ENCODE data around the gene RELL2. TPM values are rescaled to one million over a fixed set of nuclear protein-coding genes. Genes with fewer than 3 reads are reported as not detected.

RELL2 gene
- total RNA-seq, 1 experiment from 2014 or later, result 9.8 TPM

- no peak overlapping the region for H2AK5ac ChIP-seq (ENCODE audit: insufficient read length, low read length)
- no peak overlapping the region for H2BK20ac ChIP-seq (ENCODE audit: low read depth, low read length, poor library complexity, severe bottlenecking)
- no CpG with 5 or more reads among the region's 6 CpGs for whole genome bisulfite sequencing (ENCODE audit: extremely low coverage, insufficient read length, low lambda C conversion rate)
- no peak overlapping the region for H3K56ac ChIP-seq (ENCODE audit: insufficient read length, low read depth, low read length)
- no peak overlapping the region for H3T11ph ChIP-seq (ENCODE audit: low read length)
- H2BK5ac ChIP-seq (ENCODE audit: insufficient read length, low read length), result no peak overlapping the region
- H3K23ac ChIP-seq (ENCODE audit: insufficient read length, low read depth, low read length), result no peak overlapping the region
- H3K14ac ChIP-seq (ENCODE audit: insufficient read depth, low read length), result no peak overlapping the region
- peaks cover 15% of the 10 kb centered on the region; the same call in 1 of the 2 replicates for H3K79me2 ChIP-seq (ENCODE audit: insufficient read depth, low read length)
- peaks cover 2% of the 10 kb centered on the region; the same call in 1 of the 2 replicates for H3K4me1 ChIP-seq (ENCODE audit: insufficient read depth, low read length)
- H3K4me2 ChIP-seq (ENCODE audit: insufficient read depth, insufficient read length, low read length), result no peak overlapping the region
- H2BK12ac ChIP-seq (ENCODE audit: insufficient read length, low read depth, low read length), result no peak overlapping the region
- no peak overlapping the region for H3K9ac ChIP-seq (ENCODE audit: extremely low read depth, insufficient read length, low read length)
- H4K20me1 ChIP-seq (ENCODE audit: control insufficient read depth, insufficient read depth, insufficient read length), result no peaks in the 10 kb centered on the region
- no peaks in the 10 kb centered on the region for H3K27me3 Mint-ChIP-seq (ENCODE audit: low read depth)
- no peak for TF ChIP-seq CTCF (conservative IDR thresholded peaks at IDR 0.05)
- H3K4me1 Mint-ChIP-seq, result peaks cover 6 to 11% of the 10 kb centered on the region in 2 experiments
- no peaks in the 10 kb centered on the region for H3K27me3 ChIP-seq (ENCODE audit: insufficient read depth, low read length)
- no peak overlapping the region for H2BK15ac ChIP-seq (ENCODE audit: low read depth, low read length)
- no peak overlapping the region for H4K91ac ChIP-seq (ENCODE audit: insufficient read length, low read depth, low read length)
- H3K9me3 ChIP-seq (ENCODE audit: control insufficient read depth, low read depth, low read length), result no peaks in the 10 kb centered on the region
- no peak overlapping the region for H2BK120ac ChIP-seq (ENCODE audit: low read depth, low read length, poor library complexity, severe bottlenecking)
- no peak overlapping the region for H3K4me3 Mint-ChIP-seq
- H4K5ac ChIP-seq (ENCODE audit: insufficient read length, low read depth, low read length), result no peak overlapping the region
- H2AFZ ChIP-seq (ENCODE audit: low read length), result no peak overlapping the region
- peak overlapping the region in 2 of 3 experiments; percentile 3 to 89; a peak in 3 of 7 replicates for H3K27ac Mint-ChIP-seq
- H3K27ac ChIP-seq (ENCODE audit: insufficient read length, low read depth, low read length), result no peak overlapping the region
- H3K79me1 ChIP-seq (ENCODE audit: insufficient read depth, low read depth, low read length, poor library complexity, severe bottlenecking), result no peaks in the 10 kb centered on the region
- no peaks in the 10 kb centered on the region for H3K9me3 Mint-ChIP-seq
- no peaks in the 10 kb centered on the region for H3K23me2 ChIP-seq (ENCODE audit: insufficient read length, low read depth, low read length, poor library complexity, severe bottlenecking)
- DNase-seq, result no peak
- H3K4ac ChIP-seq (ENCODE audit: low read depth, low read length), result no peak overlapping the region
- peaks cover 0 to 7% (median 6%) of the 10 kb centered on the region in 3 experiments; a peak in 3 of 7 replicates for H3K36me3 Mint-ChIP-seq (ENCODE audit: insufficient read depth in 1 of 3, low read depth in 3 of 3)
- H4K8ac ChIP-seq (replicated peaks; ENCODE audit: insufficient read length, low read depth, low read length), result no peak overlapping the region
- no peak overlapping the region for H3K18ac ChIP-seq (ENCODE audit: insufficient read length, low read depth, low read length)
These were observed 31.1 kb upstream of the RELL2 start for GRCh38 chr5:141605523-141606277.
